ENCODE measurements around the gene SPINT1.

The SPINT1 gene

GRCh38 chr15:40877694-40878093 lies 33.8 kb downstream of the SPINT1 start:
- no peak for TF ChIP-seq CTCF (IDR thresholded peaks at IDR 0.05)

GRCh38 chr15:40878785-40879184 lies 34.9 kb downstream of the SPINT1 start:
- no peak for TF ChIP-seq CTCF (IDR thresholded peaks at IDR 0.05)

- no peak for TF ChIP-seq CTCF (IDR thresholded peaks at IDR 0.05)
These were observed 35.8 kb downstream of the SPINT1 start for GRCh38 chr15:40879609-40880008.

- TF ChIP-seq CTCF (IDR thresholded peaks at IDR 0.05), result no peak
These were observed 37.5 kb downstream of the SPINT1 start for GRCh38 chr15:40881351-40881750.

GRCh38 chr15:40886586-40886985 lies 42.7 kb downstream of the SPINT1 start:
- TF ChIP-seq CTCF (IDR thresholded peaks at IDR 0.05), result no peak

GRCh38 chr15:40889112-40889511 lies 45.3 kb downstream of the SPINT1 start:
- TF ChIP-seq CTCF (IDR thresholded peaks at IDR 0.05), result no peak

- TF ChIP-seq CTCF (IDR thresholded peaks at IDR 0.05), result no peak
These were observed 47.3 kb downstream of the SPINT1 start for GRCh38 chr15:40891138-40891537.

- peak; percentile 87 for TF ChIP-seq CTCF (IDR thresholded peaks at IDR 0.05)
These were observed 48.1 kb downstream of the SPINT1 start for GRCh38 chr15:40891810-40892446.
